Fibroblast of pulmonary artery (primary cell): ENCODE data around the gene OR8D1.

Experiments
- DNase-seq: peaks from one replicate; pipeline ENCODE4 v3.0.0-alpha.2; 2010; ENCODE audit warnings: low read depth
- H3K4me3 ChIP-seq: replicated peaks from 2 replicates; pipeline ENCODE4 v1.5.1; 2011; ENCODE audit warnings: low read depth, mild to moderate bottlenecking, control low read depth, low read length, moderate library complexity
- TF ChIP-seq, protein P1 (sequence below): IDR thresholded peaks from 2 replicates; pipeline ENCODE4 v1.5.1; 2011; ENCODE audit warnings: mild to moderate bottlenecking, control low read depth, low read length, inconsistent platforms; ENCODE audit errors: missing control alignments

Gene OR8D1

GRCh38 chr11:124311269-124311668, 2.5 kb downstream of the OR8D1 start:
- TF ChIP-seq, protein P1, sequence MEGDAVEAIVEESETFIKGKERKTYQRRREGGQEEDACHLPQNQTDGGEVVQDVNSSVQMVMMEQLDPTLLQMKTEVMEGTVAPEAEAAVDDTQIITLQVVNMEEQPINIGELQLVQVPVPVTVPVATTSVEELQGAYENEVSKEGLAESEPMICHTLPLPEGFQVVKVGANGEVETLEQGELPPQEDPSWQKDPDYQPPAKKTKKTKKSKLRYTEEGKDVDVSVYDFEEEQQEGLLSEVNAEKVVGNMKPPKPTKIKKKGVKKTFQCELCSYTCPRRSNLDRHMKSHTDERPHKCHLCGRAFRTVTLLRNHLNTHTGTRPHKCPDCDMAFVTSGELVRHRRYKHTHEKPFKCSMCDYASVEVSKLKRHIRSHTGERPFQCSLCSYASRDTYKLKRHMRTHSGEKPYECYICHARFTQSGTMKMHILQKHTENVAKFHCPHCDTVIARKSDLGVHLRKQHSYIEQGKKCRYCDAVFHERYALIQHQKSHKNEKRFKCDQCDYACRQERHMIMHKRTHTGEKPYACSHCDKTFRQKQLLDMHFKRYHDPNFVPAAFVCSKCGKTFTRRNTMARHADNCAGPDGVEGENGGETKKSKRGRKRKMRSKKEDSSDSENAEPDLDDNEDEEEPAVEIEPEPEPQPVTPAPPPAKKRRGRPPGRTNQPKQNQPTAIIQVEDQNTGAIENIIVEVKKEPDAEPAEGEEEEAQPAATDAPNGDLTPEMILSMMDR: no peak
- no peak overlapping the region for H3K4me3 ChIP-seq
- no peak for DNase-seq

GRCh38 chr11:124310721-124311120, 3.0 kb downstream of the OR8D1 start:
- H3K4me3 ChIP-seq: no peak overlapping the region
- DNase-seq: peak; percentile 77
- TF ChIP-seq, protein P1: no peak

- TF ChIP-seq, protein P1: no peak
- H3K4me3 ChIP-seq: no peak overlapping the region
- DNase-seq: no peak
Measured at GRCh38 chr11:124307093-124307492, 6.7 kb downstream of the OR8D1 start.

DNA sequence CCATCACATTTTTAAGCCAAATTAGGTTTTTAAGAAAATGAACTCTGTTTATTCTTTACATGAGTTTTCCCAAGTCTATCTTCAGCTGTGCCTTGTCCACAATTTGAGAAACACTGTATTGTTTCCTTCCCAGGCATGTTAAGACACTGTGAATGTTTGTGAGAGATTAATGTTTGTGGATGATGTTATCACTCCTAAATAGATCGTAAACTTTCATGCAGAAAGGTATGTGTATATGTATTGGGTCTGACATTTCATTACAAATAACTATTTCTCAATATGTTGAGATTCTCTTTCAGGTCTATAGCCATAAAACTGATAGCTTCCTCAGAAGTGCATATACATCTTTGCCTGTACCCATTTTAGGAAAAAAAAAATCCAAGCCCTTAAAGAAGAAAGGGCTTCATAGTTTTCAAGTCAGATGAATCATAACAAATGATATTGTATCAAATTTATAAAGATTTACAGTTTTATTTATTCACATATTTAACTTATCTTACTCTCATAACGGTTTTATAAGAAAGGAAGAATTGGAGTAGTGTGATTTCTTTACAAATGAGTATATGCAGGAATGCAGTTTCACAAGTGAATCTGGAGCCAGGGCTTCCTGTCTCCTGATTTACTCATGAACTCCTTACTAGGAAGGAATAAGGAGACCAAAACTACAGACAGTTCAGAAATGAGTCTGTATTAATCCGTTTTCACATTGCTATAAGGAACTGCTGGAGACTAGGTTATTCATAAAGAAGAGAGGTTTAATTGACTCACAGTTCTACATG, 11.2 kb downstream of the OR8D1 start:
- no peak overlapping the region for H3K4me3 ChIP-seq
- peak; percentile 40 for DNase-seq
- TF ChIP-seq, protein P1: no peak

DNA sequence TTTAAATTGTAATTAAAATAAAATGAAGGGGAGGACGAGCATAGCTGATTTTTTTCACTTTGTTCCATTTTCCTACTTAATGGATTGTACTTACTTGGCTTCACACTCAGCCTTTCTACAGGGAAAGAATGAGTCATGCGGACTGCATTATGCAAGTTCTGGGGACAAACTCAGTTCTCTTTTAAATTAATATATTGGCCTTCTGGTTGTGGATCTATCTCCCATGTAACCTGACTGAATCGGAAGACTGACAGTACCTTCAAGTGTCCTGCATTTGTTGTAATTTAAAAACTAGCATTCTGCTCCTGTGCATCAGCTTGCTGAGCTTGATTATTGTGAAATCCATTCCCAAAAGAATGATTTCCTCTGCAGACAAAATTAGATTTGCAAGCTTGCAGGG, 12.2 kb downstream of the OR8D1 start:
- TF ChIP-seq, protein P1: no peak
- no peak overlapping the region for H3K4me3 ChIP-seq
- DNase-seq: peak; percentile 73

GRCh38 chr11:124297921-124298320, 15.8 kb downstream of the OR8D1 start:
- H3K4me3 ChIP-seq: no peak overlapping the region
- TF ChIP-seq, protein P1: no peak
- DNase-seq: no peak

- no peak for DNase-seq
- TF ChIP-seq, protein P1: no peak
- no peak overlapping the region for H3K4me3 ChIP-seq
Measured at GRCh38 chr11:124296016-124296415, 17.7 kb downstream of the OR8D1 start.
